HUES6 (cell line): ENCODE measurements around the gene RBM33.
A peak's percentile ranks its signal among the peaks of the same experiment; 100 is the strongest.

Experiments used
- H3K27ac ChIP-seq: 2 replicates; pipeline ENCODE4 v1.7.0; 2013; ENCODE audit warnings: low read depth, mild to moderate bottlenecking, low read length, inconsistent platforms
- H3K27me3 ChIP-seq: 2 replicates; pipeline ENCODE4 v1.6.1; 2013; ENCODE audit warnings: low read length; ENCODE audit not compliant: control insufficient read depth, insufficient read depth
- H3K36me3 ChIP-seq: 2 replicates; pipeline ENCODE4 v1.6.1; 2013; ENCODE audit warnings: low read length; ENCODE audit not compliant: control insufficient read depth, insufficient read depth
- H3K4me1 ChIP-seq: 2 replicates; pipeline ENCODE4 v1.6.1; 2013; ENCODE audit warnings: low read length; ENCODE audit not compliant: control insufficient read depth, insufficient read depth
- H3K4me3 ChIP-seq: 2 replicates; pipeline ENCODE4 v1.5.1; 2013; ENCODE audit warnings: low read depth, low read length
- H3K9ac ChIP-seq: one replicate; pipeline ENCODE4 v1.6.1; 2013; ENCODE audit warnings: mild to moderate bottlenecking, low read length
- H3K9me3 ChIP-seq: 2 replicates; pipeline ENCODE4 v1.6.1; 2013; ENCODE audit warnings: low read depth, low read length; ENCODE audit not compliant: control insufficient read depth, insufficient read depth

Gene RBM33

DNA sequence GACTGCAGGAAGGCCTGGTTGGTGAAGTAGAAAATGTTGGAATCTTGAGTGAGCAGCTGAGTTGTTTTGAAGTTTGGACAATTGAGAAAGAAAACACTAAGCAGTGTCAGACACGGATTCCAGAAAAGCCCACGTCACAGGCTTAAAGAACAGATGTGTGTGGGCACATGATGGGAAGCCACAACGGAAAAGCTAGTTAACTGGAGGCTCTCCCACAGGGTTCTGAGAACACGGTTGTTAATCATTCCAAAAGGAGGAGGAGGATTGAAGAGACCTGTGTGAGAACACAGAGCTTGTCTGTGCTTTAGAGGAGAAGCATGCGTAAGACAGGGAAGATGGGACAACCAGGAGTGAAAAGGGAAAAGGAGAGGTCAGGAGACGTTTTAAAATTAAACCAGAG lies 125.2 kb downstream of the RBM33 start:
- H3K4me1 ChIP-seq, result no peaks in the 10 kb centered on the region
- no peak overlapping the region for H3K9ac ChIP-seq
- H3K9me3 ChIP-seq, result no peaks in the 10 kb centered on the region
- no peak overlapping the region for H3K27ac ChIP-seq
- H3K36me3 ChIP-seq, result peaks cover 85% of the 10 kb centered on the region
- no peaks in the 10 kb centered on the region for H3K27me3 ChIP-seq
- no peak overlapping the region for H3K4me3 ChIP-seq

DNA sequence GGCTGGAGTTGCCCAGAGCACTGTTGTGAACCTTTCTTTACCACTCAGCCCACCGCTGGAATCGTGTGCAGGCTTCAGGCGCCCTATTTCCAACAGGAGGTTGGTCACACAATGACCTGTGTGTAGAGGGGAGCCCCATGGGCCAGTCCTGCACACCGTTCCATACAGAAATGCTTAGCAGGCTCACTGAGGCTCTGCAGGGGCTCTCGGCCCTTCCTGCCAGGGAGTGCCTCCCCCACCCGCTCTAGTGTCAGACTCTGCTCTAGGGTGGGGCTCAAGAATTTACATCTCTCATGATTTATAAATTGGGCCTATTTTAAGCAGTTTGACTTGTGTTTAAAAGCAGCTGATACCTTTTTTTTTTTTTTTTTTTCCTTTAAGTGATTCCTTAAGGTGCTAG lies 125.8 kb downstream of the RBM33 start:
- no peaks in the 10 kb centered on the region for H3K27me3 ChIP-seq
- H3K4me1 ChIP-seq, result no peaks in the 10 kb centered on the region
- no peak overlapping the region for H3K4me3 ChIP-seq
- H3K9me3 ChIP-seq, result no peaks in the 10 kb centered on the region
- H3K9ac ChIP-seq, result no peak overlapping the region
- no peak overlapping the region for H3K27ac ChIP-seq
- peaks cover 86% of the 10 kb centered on the region for H3K36me3 ChIP-seq

DNA sequence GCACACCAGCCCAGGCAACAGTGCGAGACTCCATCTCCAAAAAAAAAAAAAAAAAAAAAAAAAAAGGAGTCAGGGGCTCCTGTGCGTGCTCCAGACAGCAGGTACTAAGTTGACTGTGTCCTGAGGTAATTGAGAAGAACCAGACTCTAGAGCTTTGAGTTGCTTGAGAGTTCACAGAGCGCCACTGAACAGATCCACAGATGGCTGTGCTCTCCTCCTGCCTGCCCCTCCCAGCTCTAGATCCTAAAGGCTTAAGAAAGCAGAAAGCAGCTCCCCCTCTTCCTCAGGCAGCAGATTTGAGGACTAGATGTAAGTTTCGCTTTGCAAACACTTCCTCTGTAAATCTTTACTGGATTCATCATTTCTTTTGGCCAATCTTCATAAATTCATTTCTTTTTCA lies 129.1 kb downstream of the RBM33 start:
- peaks cover 80% of the 10 kb centered on the region for H3K36me3 ChIP-seq
- H3K4me3 ChIP-seq, result no peak overlapping the region
- no peak overlapping the region for H3K9ac ChIP-seq
- no peaks in the 10 kb centered on the region for H3K27me3 ChIP-seq
- H3K4me1 ChIP-seq, result no peaks in the 10 kb centered on the region; the same call in 1 of the 2 replicates
- no peaks in the 10 kb centered on the region for H3K9me3 ChIP-seq
- no peak overlapping the region for H3K27ac ChIP-seq

DNA sequence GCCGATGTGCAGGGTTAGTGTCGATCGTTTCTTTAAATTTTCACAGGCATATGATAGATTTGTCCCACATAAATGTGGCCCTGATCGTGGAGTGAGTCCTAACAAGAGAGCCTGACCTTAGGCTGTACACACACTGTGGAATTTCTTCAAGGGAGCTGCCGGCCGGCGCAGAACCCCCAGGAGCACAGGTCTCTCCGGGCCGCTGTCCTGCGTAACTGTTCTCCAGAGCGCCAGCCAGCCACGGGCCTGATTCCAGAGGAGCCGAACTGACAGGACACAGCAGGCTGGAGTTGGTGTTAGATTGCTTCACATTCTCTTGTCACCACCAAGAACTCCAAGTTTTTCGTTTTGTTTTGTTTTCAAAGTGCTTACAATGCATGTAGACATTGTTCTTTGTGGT lies 130.5 kb downstream of the RBM33 start:
- Histone ChIP-seq H3K27me3 (no peaks in the 10 kb centered on the region), H3K4me3 (no peak overlapping the region), H3K36me3 (peaks cover 73% of the 10 kb centered on the region), H3K27ac (no peak overlapping the region), H3K9ac (no peak overlapping the region), H3K4me1 (no peaks in the 10 kb centered on the region; the same call in 1 of the 2 replicates), H3K9me3 (no peaks in the 10 kb centered on the region)

DNA sequence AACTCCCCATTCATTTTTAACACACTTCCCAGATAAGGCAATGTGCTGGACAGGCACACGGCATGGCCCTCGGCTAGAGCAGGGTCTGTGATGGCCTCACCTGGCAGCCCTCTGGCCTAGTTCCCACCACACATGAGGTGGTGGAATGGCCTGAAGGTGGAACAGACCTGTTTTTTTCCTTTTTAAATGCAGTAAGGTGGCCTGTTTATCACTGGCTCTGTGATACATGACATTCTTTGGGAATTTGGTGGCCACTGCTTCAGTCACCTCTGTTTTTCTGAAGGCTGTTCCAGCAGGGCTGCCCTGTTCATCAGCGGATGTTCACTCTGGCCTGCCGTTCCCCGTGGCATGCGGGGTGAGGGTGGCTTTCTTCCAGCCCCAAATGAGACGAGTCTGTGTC lies 131.2 kb downstream of the RBM33 start:
- no peaks in the 10 kb centered on the region for H3K9me3 ChIP-seq
- H3K36me3 ChIP-seq, result peaks cover 72% of the 10 kb centered on the region
- no peaks in the 10 kb centered on the region for H3K27me3 ChIP-seq
- H3K9ac ChIP-seq, result no peak overlapping the region
- H3K4me1 ChIP-seq, result no peaks in the 10 kb centered on the region; the same call in 1 of the 2 replicates
- H3K27ac ChIP-seq, result no peak overlapping the region
- no peak overlapping the region for H3K4me3 ChIP-seq

DNA sequence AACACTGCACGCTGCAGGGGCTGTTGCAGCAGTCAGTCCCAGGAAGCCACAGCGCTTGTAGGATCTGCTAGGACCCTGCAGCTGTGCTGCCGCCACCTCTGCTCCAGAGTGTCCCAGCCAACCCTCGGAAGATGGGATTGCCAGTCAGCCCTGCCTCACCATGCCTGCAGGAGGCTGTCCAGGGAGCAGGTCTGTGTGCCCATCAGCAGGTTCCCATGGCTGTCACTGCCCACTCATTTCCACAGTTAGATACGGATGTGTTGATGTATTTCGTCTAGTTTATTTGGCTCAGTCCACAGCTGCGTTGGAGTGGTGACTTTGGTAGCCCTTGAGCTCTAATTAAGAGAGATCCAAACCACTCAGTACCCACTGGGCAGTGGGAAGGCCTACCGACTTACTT lies 132.1 kb downstream of the RBM33 start:
- H3K36me3 ChIP-seq, result peaks cover 69% of the 10 kb centered on the region
- H3K27ac ChIP-seq, result no peak overlapping the region
- H3K9ac ChIP-seq, result no peak overlapping the region
- H3K4me3 ChIP-seq, result no peak overlapping the region
- no peaks in the 10 kb centered on the region; the same call in 1 of the 2 replicates for H3K4me1 ChIP-seq
- H3K27me3 ChIP-seq, result no peaks in the 10 kb centered on the region
- H3K9me3 ChIP-seq, result no peaks in the 10 kb centered on the region

DNA sequence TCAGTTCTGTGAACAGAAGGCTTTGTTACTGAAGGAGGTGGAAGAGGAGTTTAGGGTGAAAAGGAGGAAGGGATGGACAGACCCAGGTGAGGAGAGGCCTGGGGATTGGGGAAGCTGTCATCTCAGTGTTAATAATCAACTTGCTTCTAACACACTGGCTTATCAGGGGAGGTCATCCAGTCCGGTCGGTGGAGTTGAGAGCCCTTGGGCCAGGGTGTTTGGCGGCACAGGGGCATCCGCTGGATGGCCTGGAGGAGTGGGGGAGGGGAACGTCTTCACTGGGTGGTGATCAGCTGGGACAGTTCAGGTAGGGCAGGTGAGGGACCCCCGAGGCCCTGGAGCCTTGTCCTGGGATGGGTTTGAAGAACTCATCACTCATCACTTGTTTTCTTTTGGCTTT lies 133.9 kb downstream of the RBM33 start:
- peaks cover 56% of the 10 kb centered on the region for H3K36me3 ChIP-seq
- no peaks in the 10 kb centered on the region; the same call in 1 of the 2 replicates for H3K4me1 ChIP-seq
- H3K4me3 ChIP-seq, result no peak overlapping the region
- H3K9me3 ChIP-seq, result no peaks in the 10 kb centered on the region
- no peaks in the 10 kb centered on the region for H3K27me3 ChIP-seq
- H3K27ac ChIP-seq, result no peak overlapping the region
- no peak overlapping the region for H3K9ac ChIP-seq

DNA sequence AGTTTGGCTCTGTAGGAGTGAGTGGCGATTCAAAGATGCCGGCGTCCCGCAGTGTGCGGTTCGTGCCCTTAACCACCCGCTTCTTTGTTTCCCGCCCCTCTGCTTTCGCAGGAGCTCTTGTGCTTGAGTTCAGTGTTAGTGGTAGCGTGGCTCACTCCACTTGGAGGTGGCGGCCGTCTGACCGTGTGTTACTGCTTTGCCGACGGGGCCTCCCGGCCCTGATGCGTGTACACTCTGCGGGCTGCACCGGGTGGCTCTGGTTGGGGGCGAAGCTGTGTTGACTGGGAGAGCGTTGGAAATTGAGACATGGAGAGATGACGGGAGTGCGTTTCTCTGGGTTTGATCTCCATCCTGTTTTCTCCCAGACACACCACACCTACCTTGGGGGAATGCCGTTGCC lies 136.4 kb downstream of the RBM33 start:
- Histone ChIP-seq H3K27me3 (peaks cover 1% of the 10 kb centered on the region; the same call in 1 of the 2 replicates), H3K9me3 (no peaks in the 10 kb centered on the region), H3K4me3 (no peak overlapping the region), H3K9ac (no peak overlapping the region), H3K4me1 (no peaks in the 10 kb centered on the region; the same call in 1 of the 2 replicates), H3K36me3 (peaks cover 32% of the 10 kb centered on the region), H3K27ac (no peak overlapping the region)

DNA sequence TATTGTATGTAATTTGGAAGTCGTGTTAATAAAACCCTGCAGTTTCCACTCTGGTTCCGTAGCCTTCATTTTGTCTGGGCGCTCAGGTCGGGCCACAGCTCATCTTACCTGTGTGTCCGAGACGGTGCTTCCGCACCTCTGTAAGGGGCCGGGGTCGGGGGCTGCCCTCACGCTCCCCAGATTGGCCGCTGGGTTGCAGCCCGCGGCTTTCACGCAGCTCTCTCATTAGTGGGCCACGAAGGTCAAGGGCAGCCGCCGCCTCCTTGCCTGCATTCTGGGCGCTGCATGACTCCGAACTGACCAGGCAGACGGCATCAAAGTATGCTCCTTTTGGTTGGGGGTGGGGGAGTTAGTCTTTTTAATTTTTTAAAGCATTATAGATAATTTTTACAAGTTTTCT lies 137.0 kb downstream of the RBM33 start:
- H3K4me1 ChIP-seq, result no peaks in the 10 kb centered on the region; the same call in 1 of the 2 replicates
- H3K9ac ChIP-seq, result no peak overlapping the region
- peaks cover 7% of the 10 kb centered on the region for H3K27me3 ChIP-seq
- H3K36me3 ChIP-seq, result peaks cover 27% of the 10 kb centered on the region
- H3K27ac ChIP-seq, result no peak overlapping the region
- no peak overlapping the region for H3K4me3 ChIP-seq
- no peaks in the 10 kb centered on the region for H3K9me3 ChIP-seq

DNA sequence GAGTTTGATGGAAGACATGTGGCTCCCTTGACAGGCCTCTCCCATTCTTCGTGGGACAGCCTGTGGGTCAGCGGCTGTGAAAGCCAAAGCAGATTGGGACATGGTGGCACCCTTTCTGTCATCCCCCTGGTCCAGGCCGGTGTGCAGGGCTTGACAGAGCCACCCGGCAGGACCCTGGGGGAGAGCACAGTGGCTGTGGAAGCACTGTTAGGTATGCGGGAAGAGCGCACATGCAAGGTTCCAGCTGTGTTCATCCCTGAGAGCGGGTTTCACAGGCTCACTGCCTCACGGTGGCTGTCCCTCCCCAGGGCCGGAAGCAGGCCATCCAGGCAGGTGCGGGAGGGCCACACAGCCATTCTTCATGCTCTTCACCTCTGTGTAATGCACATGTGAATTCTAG lies 138.0 kb downstream of the RBM33 start:
- Histone ChIP-seq H3K27ac (no peak overlapping the region), H3K27me3 (peaks cover 17% of the 10 kb centered on the region), H3K9me3 (no peaks in the 10 kb centered on the region), H3K36me3 (peaks cover 18% of the 10 kb centered on the region), H3K9ac (no peak overlapping the region), H3K4me1 (no peaks in the 10 kb centered on the region; the same call in 1 of the 2 replicates), H3K4me3 (no peak overlapping the region)

DNA sequence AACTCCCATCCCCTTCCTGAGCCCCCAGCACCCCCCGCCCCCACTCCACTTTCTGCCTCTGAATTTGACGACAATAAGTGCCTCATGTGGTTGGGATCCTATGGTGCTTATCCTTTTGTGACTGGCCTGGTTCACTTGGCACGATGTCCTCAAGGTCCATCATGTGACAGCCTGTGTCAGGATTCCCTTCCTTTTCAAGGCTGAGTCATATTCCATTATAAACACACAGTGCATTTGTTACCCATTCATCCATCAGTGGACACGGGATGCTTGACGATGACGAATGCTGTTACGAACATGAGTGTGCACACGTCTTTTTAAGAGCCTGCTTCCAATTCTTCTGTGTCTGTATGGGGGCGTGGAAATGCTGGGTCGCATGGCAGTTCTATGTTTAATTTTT lies 141.1 kb downstream of the RBM33 start:
- Histone ChIP-seq H3K4me3 (no peak overlapping the region), H3K36me3 (peaks cover 5% of the 10 kb centered on the region; the same call in 1 of the 2 replicates), H3K9me3 (no peaks in the 10 kb centered on the region), H3K9ac (no peak overlapping the region), H3K27ac (no peak overlapping the region), H3K27me3 (peaks cover 23% of the 10 kb centered on the region), H3K4me1 (no peaks in the 10 kb centered on the region)

DNA sequence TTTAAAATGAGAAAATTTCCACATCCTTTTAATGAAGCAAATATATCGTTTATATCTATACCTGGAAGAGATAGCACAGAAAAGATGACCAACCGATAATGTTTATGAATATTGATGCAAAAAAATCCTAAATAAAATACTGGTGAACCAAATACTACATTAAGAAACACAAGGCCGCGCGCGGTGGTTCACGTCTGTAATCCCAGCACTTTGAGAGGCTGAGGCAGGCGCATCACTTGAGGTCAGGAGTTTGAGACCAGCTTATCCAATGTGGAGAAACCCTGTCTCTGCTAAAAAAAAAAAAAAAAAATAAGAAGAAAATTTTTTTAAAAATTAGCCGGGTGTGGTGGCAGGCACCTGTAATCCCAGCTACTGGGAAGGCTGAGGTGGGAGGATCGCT lies 142.0 kb downstream of the RBM33 start:
- peaks cover 23% of the 10 kb centered on the region for H3K27me3 ChIP-seq
- no peaks in the 10 kb centered on the region for H3K9me3 ChIP-seq
- no peak overlapping the region for H3K9ac ChIP-seq
- H3K4me3 ChIP-seq, result peak overlapping the region; percentile 66; the same call in 1 of the 2 replicates
- no peaks in the 10 kb centered on the region for H3K36me3 ChIP-seq
- no peaks in the 10 kb centered on the region for H3K4me1 ChIP-seq
- no peak overlapping the region for H3K27ac ChIP-seq
